Bronchial epithelial cell (primary cell): Measurements from ENCODE around the gene ARHGAP20. TPM values are rescaled to one million over a fixed set of nuclear protein-coding genes. Genes with fewer than 3 reads are reported as not detected.

Experiments
- DNase-seq: peaks from one replicate; pipeline ENCODE4 v3.0.0-alpha.2; 2010; ENCODE audit warnings: low read depth
- FAIRE-seq: peaks from 2 replicates; lab custom pipeline; 2011; peaks lifted over from hg19 to GRCh38; lab: Jason Lieb, UNC
- H3K27me3 ChIP-seq: 2 replicates; pipeline ENCODE4 v1.5.1; 2011; ENCODE audit warnings: low read length; ENCODE audit not compliant: control insufficient read depth, insufficient read depth
- H3K36me3 ChIP-seq: 2 replicates; pipeline ENCODE4 v1.5.1; 2011; ENCODE audit warnings: low read length; ENCODE audit not compliant: control insufficient read depth, insufficient read depth
- H3K4me3 ChIP-seq: 2 replicates; pipeline ENCODE4 v1.5.1; 2011; ENCODE audit warnings: mild to moderate bottlenecking, low read depth, low read length, control low read depth
- total RNA-seq: library from RNA; depleted of rRNA; stranded (reverse); fragments of >200 nt; gene quantifications from 2 replicates; pipeline ENCODE4 v1.2.1, GENCODE V29; 2014
- TF ChIP-seq, protein P1 (sequence below): IDR thresholded peaks from 2 replicates; pipeline ENCODE4 v1.5.1; 2011; ENCODE audit warnings: mild to moderate bottlenecking, moderate library complexity, low read length, control low read depth, inconsistent platforms; ENCODE audit not compliant: insufficient read depth, severe bottlenecking

Gene ARHGAP20
- total RNA-seq, 1 donor from 2014 or later: under 0.01 TPM

DNA sequence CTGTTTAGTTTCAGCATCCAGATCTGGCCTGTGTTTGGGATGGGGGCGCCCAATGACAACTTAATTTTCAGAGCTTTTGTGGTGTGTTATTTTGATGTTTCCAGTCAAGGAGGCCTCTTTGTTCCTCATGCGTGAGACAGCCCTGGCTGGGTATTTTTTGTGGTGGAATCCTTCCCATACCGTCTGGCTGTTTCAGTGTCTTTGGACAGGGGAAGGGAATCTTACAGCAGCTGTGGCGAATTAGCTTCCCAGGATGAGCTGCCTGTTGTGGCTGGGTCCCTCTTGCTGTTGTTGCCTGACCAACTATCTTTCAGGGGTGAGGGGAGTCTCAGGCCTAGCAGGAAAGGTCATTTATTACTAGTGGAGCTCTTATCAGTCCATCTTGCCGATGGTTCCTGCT is 138.8 kb downstream of the ARHGAP20 start:
- FAIRE-seq (no peak), DNase-seq (no peak)
- Histone ChIP-seq H3K4me3 (no peak overlapping the region), H3K36me3 (no peaks in the 10 kb centered on the region), H3K27me3 (peaks cover 3% of the 10 kb centered on the region)
- TF ChIP-seq, protein P1, sequence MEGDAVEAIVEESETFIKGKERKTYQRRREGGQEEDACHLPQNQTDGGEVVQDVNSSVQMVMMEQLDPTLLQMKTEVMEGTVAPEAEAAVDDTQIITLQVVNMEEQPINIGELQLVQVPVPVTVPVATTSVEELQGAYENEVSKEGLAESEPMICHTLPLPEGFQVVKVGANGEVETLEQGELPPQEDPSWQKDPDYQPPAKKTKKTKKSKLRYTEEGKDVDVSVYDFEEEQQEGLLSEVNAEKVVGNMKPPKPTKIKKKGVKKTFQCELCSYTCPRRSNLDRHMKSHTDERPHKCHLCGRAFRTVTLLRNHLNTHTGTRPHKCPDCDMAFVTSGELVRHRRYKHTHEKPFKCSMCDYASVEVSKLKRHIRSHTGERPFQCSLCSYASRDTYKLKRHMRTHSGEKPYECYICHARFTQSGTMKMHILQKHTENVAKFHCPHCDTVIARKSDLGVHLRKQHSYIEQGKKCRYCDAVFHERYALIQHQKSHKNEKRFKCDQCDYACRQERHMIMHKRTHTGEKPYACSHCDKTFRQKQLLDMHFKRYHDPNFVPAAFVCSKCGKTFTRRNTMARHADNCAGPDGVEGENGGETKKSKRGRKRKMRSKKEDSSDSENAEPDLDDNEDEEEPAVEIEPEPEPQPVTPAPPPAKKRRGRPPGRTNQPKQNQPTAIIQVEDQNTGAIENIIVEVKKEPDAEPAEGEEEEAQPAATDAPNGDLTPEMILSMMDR: no peak

DNA sequence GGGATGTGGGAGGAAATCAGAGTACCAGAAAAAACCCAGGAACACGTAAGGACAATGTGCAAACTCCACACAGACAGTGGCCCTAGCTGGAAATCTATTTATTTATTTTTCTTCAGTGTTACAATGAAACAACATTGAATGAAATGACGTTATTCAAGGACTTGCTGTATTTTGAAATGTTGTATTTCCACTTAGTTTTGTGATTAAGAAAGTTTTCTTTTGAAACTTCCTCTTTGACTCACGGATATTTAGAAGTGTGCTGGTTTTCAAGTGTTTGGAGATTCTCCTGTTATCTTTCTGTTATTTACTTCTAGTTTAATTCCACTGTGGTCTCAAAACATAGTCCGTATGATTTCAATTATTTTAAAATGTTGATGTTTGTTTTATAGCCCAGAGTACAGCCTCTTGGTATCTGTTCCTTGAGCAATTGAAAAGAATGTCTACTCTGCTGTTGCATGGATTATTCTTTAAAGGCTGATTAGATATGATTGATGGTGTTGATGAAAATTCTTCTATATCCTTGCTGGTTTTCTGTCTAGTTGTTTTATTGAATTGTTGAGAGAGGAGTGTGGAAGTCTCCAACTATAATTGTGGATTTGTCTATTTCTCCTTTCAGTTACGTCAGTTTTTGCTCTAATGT is 141.0 kb downstream of the ARHGAP20 start:
- FAIRE-seq (no peak), DNase-seq (no peak)
- H3K4me3 ChIP-seq: no peak overlapping the region
- TF ChIP-seq, protein P1: no peak
- H3K27me3 ChIP-seq: peaks cover 7% of the 10 kb centered on the region
- no peaks in the 10 kb centered on the region for H3K36me3 ChIP-seq

DNA sequence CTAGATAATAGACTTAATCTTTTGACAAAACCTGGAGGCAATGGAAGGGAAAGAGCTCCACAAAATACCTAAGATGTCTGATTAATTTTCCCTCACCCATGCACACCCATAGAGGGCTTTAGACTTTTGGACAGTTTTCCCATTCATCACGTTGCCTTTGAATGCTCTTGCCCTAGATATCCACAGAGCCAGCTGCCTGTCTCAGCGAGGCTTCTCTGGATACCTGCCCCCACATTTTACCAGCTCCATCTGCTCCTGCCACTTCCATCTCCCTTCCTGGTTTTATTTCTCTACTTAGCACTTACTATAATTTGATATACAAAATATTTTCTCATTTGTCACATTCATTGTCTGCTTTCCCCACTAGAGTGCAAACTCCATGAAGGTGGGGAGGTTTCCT is 145.7 kb downstream of the ARHGAP20 start:
- TF ChIP-seq, protein P1: no peak
- FAIRE-seq: no peak
- H3K27me3 ChIP-seq: peaks cover 9% of the 10 kb centered on the region

DNA sequence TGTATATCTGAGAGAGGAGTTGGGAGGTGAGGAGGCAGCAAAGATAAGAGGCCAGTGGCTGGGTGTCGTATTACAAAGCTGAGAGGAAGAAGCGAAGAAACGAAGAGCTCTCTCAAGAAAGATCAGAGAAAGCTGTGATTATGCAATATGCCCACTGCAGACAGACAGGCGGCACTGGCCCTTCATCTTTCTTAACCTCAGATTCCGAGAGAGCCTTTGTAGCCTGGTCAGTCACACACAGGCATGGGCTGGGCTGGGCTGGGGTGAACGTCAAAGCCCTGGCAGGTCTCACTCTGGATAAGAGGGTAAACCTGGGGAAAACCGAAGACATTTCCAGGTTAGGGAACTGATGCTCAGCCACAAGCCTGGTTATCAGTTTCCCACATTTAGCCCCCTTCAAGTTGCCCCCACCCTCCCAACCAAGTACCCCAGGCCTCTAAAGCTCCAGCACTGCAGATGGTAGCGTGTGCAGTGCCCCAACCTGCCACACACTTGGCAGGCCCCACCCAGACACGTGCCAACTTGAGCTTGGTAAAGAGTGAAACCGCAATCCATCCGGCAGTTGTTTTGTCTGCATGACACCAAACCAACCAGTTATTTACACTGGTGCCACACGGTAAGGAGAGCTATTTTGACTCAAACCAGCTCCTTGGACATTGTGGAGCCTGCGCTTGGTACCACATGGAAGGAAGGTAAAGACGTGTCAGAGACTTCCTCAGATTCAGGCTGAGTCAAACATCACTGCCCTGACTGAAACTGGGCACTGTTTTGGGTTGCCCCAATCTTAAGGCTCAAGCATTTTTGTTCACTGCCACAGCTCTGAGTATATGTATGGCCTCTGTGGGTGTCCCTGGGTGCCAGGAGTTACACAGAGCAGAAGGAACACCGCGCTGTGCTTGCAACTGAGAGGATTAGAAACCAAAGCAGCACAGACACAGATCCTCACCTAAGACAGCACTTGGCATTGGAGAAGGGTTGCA is 146.6 kb downstream of the ARHGAP20 start:
- peak; percentile 76 for DNase-seq
- TF ChIP-seq, protein P1: no peak
- no peak overlapping the region for H3K4me3 ChIP-seq
- peaks cover 15% of the 10 kb centered on the region for H3K27me3 ChIP-seq
- H3K36me3 ChIP-seq: no peaks in the 10 kb centered on the region
- peak; percentile 32 for FAIRE-seq

More for the DNA sequence above, 145.7 kb downstream of the ARHGAP20 start:
- DNase-seq: no peak
- Histone ChIP-seq H3K4me3 (no peak overlapping the region), H3K36me3 (no peaks in the 10 kb centered on the region)

DNA sequence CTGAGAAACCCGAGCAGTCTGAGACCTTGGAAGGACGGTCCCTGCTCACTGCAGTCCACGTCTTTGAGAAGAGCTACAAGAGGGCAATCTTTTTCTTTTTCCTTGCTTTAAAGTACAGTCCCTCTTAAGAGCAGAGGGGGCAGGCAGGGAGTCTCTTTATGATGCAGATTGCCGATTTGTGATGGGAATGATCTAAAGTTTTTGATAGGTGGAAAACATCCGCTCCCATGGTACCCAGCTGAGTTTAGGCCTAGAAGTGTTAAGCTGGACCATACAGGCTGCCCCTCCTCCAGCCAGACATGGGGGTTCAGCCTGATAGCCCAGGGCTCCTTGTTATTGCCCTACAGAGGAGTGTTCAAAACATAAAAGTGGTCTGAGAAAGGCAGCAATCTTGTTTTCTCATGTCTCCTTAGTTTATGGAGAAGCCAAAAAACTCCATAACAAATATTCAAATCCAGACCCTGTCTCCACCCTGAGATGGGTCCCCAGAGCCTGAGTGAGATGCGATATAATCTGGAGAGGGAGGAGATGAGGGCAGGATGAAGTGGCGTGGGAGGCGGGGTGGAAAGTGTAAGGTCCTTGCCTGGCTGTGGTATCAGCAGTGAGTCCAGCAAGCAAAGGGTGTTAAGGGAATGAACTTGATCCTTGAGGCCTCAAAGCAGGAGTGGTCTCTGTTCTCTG is 147.4 kb downstream of the ARHGAP20 start:
- no peak for DNase-seq
- TF ChIP-seq, protein P1: no peak
- Histone ChIP-seq H3K27me3 (peaks cover 18% of the 10 kb centered on the region), H3K36me3 (no peaks in the 10 kb centered on the region), H3K4me3 (no peak overlapping the region)
- FAIRE-seq: no peak
